ENCODE measurements around the gene MYBL2. TPM values are rescaled to one million over a fixed set of nuclear protein-coding genes. Genes with fewer than 3 reads are reported as not detected.
A peak's percentile ranks its signal among the peaks of the same experiment; 100 is the strongest.

The MYBL2 gene
- total and polyA plus RNA-seq, 2 donors (not counting 1 experiment from before 2014, with no cell fraction given) = 2.7 to 35.8 TPM

DNA sequence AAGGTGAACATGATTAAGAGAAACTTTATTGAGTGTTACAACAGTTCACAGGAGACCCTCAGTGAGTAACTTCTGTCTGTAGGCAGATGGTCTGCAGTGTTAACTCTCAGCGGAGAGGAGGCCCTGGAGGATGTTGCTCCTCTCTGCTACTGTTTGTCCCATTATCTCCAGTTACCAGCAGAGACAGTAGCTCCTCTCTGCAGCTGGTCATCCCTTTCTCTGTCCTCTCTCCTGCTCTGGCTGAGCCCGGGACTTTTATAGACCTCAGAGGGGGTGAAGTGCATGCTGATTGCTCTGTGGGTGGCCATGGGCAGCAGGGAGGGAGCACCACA is 54.1 kb downstream of the MYBL2 start:
- H3K36me3 ChIP-seq (replicated peaks in 1 of 2; ENCODE audit: control extremely low read depth in 1 of 2, control insufficient read depth in 1 of 2, extremely low read depth in 1 of 2, insufficient read depth in 2 of 2, low read length in 1 of 2) = peaks cover 0 to 10% of the 10 kb centered on the region in 2 experiments
- ChIA-PET CTCF (no interaction called here), POLR2A (no interaction called here)
- peaks cover 0 to 11% of the 10 kb centered on the region in 2 donors for H3K4me1 ChIP-seq (ENCODE audit: control insufficient read depth in 2 of 2, insufficient read depth in 2 of 2, low read length in 2 of 2)
- Mint-ChIP-seq H3K27me3 (no peaks in the 10 kb centered on the region), H3K9me3 (ENCODE audit: insufficient read depth) (no peaks in the 10 kb centered on the region), H3K27ac (peak overlapping the region; percentile 13), H3K4me3 (no peak overlapping the region), H3K4me1 (peaks cover 15% of the 10 kb centered on the region)
- WGBS (ENCODE audit: insufficient coverage) = 0% methylated on average over 1 of the region's 2 CpGs
- intact Hi-C loops (cut with micrococcal nuclease) = no loop called here
- no peak for DNase-seq
- H2AFZ ChIP-seq (ENCODE audit: insufficient read depth, low read depth, low read length, poor library complexity, severe bottlenecking) = no peak overlapping the region
- no peak for ATAC-seq (ENCODE audit: low read depth)
- H3K9ac ChIP-seq (ENCODE audit: low read length) = no peak overlapping the region
- H3K27me3 ChIP-seq (replicated peaks in 1 of 4; ENCODE audit: control extremely low read depth in 1 of 4, control insufficient read depth in 3 of 4, insufficient read depth in 4 of 4, low read length in 3 of 4) = no peaks in the 10 kb centered on the region
- H4K20me1 ChIP-seq (ENCODE audit: control insufficient read depth, insufficient read depth, low read length, poor library complexity, severe bottlenecking) = no peaks in the 10 kb centered on the region
- no peak overlapping the region for H3K4me3 ChIP-seq (ENCODE audit: control extremely low read depth in 1 of 5, extremely low read depth in 1 of 5, insufficient read depth in 1 of 5, low read depth in 2 of 5, low read length in 4 of 5)
- H3K9me3 ChIP-seq (ENCODE audit: control extremely low read depth in 1 of 3, control insufficient read depth in 2 of 3, insufficient read depth in 1 of 3, low read length in 2 of 3) = peaks cover 0 to 8% (median 0%) of the 10 kb centered on the region in 3 donors
- H3K27ac ChIP-seq (ENCODE audit: low read length in 2 of 2) = no peak overlapping the region
- no peaks in the 10 kb centered on the region for H3K79me2 ChIP-seq (ENCODE audit: control insufficient read depth, insufficient read depth, low read length)
- H3K4me2 ChIP-seq (replicated peaks; ENCODE audit: low read depth, low read length, poor library complexity, severe bottlenecking) = no peak overlapping the region
- no peak for TF ChIP-seq EZH2 (IDR thresholded peaks at IDR 0.05; ENCODE audit: borderline replicate concordance, insufficient read depth, low read depth, low read length, poor library complexity, severe bottlenecking)

DNA sequence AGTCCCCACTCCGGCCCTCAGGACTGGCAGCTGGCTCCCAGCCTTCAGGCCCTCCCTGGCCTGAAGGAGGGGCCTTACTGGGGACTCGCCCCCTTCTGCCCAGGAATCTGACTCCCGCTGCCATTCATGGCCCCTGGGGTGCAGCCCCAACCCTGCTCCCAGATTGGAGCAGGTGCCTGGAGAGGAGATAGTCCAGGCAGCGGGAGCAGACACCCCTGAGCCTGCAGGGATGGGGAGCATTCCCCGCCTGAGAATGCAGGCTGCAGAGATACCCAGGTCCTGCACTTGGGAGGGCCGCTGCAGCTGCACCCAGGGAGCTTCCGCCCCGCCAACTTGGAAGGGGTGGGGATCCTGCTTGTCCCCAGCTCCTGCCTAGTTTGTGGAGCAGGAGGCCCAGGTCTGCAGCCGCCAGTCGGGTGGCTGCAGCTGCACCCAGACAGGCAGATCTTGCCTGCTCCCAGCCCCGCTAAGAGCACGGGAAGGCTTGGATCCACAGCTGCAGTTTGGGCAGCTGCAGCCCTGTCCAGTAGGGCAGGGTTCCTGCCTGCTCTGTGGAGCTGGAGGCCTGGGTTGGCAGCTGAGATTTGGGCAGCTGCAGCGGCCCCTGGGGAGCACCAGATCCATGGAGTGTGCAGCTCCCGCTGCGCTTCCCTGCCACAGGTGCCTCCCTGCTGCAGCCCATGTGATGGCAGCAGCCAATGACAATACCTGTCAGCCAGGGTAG is 54.7 kb downstream of the MYBL2 start:
- peak overlapping the region; percentile 42 for H3K4me3 Mint-ChIP-seq
- Histone ChIP-seq H3K9ac (ENCODE audit: low read length) (no peak overlapping the region), H3K4me3 (ENCODE audit: control extremely low read depth in 1 of 5, extremely low read depth in 1 of 5, insufficient read depth in 1 of 5, low read depth in 2 of 5, low read length in 4 of 5) (no peak overlapping the region), H3K79me2 (ENCODE audit: control insufficient read depth, insufficient read depth, low read length) (no peaks in the 10 kb centered on the region), H3K9me3 (ENCODE audit: control extremely low read depth in 1 of 3, control insufficient read depth in 2 of 3, insufficient read depth in 1 of 3, low read length in 2 of 3) (peaks cover 0 to 8% (median 0%) of the 10 kb centered on the region in 3 donors), H2AFZ (ENCODE audit: insufficient read depth, low read depth, low read length, poor library complexity, severe bottlenecking) (no peak overlapping the region), H3K36me3 (replicated peaks in 1 of 2; ENCODE audit: control extremely low read depth in 1 of 2, control insufficient read depth in 1 of 2, extremely low read depth in 1 of 2, insufficient read depth in 2 of 2, low read length in 1 of 2) (peaks cover 0 to 6% of the 10 kb centered on the region in 2 experiments), H3K4me1 (ENCODE audit: control insufficient read depth in 2 of 2, insufficient read depth in 2 of 2, low read length in 2 of 2) (peaks cover 0 to 11% of the 10 kb centered on the region in 2 donors), H3K27ac (ENCODE audit: low read length in 2 of 2) (no peak overlapping the region), H3K27me3 (replicated peaks in 1 of 4; ENCODE audit: control extremely low read depth in 1 of 4, control insufficient read depth in 3 of 4, insufficient read depth in 4 of 4, low read length in 3 of 4) (no peaks in the 10 kb centered on the region), H3K4me2 (replicated peaks; ENCODE audit: low read depth, low read length, poor library complexity, severe bottlenecking) (peak overlapping the region; percentile 34), H4K20me1 (ENCODE audit: control insufficient read depth, insufficient read depth, low read length, poor library complexity, severe bottlenecking) (no peaks in the 10 kb centered on the region)
- POLR2A ChIA-PET = interaction anchor here (0.6 kb wide), 1 partner anchor 23 kb away, joined by 5 read pairs; no protein-coding TSS in a partner anchor
- CTCF ChIA-PET = interaction anchor here (1.6 kb wide), 1 partner anchor 185 kb away, joined by 3 read pairs; no protein-coding TSS in a partner anchor
- WGBS (ENCODE audit: insufficient coverage) = 69% methylated on average over 15 of the region's 15 CpGs
- no peak for ATAC-seq (ENCODE audit: low read depth)
- no peaks in the 10 kb centered on the region for H3K27me3 Mint-ChIP-seq
- intact Hi-C loops (cut with micrococcal nuclease) = no loop called here
- no peaks in the 10 kb centered on the region for H3K9me3 Mint-ChIP-seq (ENCODE audit: insufficient read depth)
- no peak for DNase-seq
- peaks cover 15% of the 10 kb centered on the region for H3K4me1 Mint-ChIP-seq
- H3K27ac Mint-ChIP-seq = peak overlapping the region; percentile 44
- no peak for TF ChIP-seq EZH2 (IDR thresholded peaks at IDR 0.05; ENCODE audit: borderline replicate concordance, insufficient read depth, low read depth, low read length, poor library complexity, severe bottlenecking)
- TF ChIP-seq, protein P1, sequence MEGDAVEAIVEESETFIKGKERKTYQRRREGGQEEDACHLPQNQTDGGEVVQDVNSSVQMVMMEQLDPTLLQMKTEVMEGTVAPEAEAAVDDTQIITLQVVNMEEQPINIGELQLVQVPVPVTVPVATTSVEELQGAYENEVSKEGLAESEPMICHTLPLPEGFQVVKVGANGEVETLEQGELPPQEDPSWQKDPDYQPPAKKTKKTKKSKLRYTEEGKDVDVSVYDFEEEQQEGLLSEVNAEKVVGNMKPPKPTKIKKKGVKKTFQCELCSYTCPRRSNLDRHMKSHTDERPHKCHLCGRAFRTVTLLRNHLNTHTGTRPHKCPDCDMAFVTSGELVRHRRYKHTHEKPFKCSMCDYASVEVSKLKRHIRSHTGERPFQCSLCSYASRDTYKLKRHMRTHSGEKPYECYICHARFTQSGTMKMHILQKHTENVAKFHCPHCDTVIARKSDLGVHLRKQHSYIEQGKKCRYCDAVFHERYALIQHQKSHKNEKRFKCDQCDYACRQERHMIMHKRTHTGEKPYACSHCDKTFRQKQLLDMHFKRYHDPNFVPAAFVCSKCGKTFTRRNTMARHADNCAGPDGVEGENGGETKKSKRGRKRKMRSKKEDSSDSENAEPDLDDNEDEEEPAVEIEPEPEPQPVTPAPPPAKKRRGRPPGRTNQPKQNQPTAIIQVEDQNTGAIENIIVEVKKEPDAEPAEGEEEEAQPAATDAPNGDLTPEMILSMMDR (IDR thresholded peaks at IDR 0.05) = no peak

All from B cell (primary cell).